ENCODE measurements around the gene KRTAP5-2. TPM values are rescaled to one million over a fixed set of nuclear protein-coding genes. Genes with fewer than 3 reads are reported as not detected.
"Not testable (repeated sequence)": the region's sequence is repeated elsewhere in the genome, so short reads cannot be mapped to it uniquely, and the experiment has no call there.

The KRTAP5-2 gene
- total RNA-seq, 2 experiments from 2014 or later: not detected

DNA sequence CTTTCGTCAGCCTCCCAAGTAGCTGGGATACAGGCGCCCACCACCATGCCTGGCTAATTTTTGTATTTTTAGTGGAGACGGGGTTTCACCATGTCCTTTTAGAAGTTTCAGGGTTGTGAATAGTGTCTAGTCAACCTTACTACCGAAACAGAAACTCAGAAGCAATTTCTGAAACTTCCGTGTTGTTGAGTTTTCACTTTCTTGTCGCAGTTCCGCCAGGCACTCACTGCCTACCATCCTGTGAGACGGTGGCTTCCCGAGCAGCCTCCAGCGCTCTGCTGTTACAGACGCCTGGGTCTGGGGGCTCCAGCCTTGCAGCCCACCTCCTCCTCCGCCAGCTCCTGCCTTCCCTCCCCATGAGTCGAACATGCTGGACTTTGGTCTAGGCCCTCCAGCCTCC, 7.8 kb upstream of the KRTAP5-2 start:
- not testable (repeated sequence) for H3K27ac Mint-ChIP-seq, H3K4me1 Mint-ChIP-seq, H3K9me3 Mint-ChIP-seq, H3K36me3 Mint-ChIP-seq, H3K4me3 Mint-ChIP-seq, DNase-seq
- H3K27me3 Mint-ChIP-seq: peaks cover 18% of the 10 kb centered on the region

DNA sequence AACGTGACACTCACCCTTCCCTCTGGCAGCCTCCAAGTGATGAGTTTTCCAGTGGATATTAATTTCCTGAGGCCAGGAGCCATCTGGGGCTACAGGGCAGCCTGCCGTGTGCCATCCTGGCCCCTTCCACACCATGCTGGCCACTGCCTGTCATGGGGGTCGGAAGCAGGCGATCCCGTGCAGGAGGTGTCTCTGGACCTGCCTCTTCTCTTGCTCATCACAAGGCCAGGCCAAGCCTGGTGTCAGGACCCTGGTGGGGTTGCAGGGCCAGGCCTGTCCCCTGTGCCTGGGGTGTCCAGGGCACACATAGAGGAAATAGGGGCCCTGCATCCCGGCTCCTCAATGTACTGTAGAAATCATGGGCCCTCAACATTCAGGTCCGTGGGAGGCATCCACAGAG, 6.6 kb upstream of the KRTAP5-2 start:
- Mint-ChIP-seq H3K4me3 (no peak overlapping the region), H3K27me3 (peaks cover 19% of the 10 kb centered on the region), H3K36me3 (no peaks in the 10 kb centered on the region), H3K27ac (no peak overlapping the region), H3K4me1 (no peaks in the 10 kb centered on the region), H3K9me3 (no peaks in the 10 kb centered on the region)
- DNase-seq: no peak

DNA sequence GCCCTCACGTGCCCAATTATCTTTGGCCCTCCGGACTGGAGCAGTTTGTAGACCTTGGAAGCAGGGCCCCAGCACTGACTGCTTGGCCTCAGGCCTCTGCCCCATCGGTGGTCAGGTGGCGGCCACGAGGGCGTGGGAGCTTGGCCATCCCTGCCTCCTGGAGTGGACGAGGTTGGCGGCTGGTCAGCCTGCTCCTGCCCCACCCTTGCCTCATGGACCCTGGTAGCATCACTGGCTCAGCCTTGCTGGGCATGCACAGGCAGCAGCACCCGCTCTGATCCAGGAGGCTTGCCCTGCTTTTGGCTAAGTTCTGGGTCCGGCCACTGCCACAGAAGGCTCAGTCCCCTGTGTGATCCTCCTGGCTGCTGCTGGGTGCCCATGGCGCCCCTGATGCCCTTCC, 6.1 kb upstream of the KRTAP5-2 start:
- Mint-ChIP-seq H3K4me3 (no peak overlapping the region), H3K9me3 (no peaks in the 10 kb centered on the region), H3K4me1 (no peaks in the 10 kb centered on the region), H3K36me3 (no peaks in the 10 kb centered on the region), H3K27ac (no peak overlapping the region), H3K27me3 (peaks cover 24% of the 10 kb centered on the region)
- DNase-seq: no peak

DNA sequence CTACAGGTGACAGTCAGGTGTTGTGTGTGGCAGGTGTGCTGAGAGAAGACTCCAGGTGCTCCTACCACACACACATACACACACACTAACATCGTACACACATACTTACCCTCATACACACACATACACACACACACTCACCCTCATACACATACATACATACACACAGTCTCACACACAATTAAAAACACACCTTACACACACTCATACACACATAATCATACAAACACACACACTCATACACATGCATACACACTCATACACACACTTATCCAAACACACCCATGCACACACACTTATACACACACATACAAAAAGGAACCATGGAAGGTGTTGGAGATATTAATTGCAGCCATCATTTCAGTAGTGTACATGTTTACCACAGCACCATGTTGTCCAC, 5.5 kb upstream of the KRTAP5-2 start:
- Mint-ChIP-seq H3K9me3 (no peaks in the 10 kb centered on the region), H3K27me3 (peaks cover 29% of the 10 kb centered on the region)

DNA sequence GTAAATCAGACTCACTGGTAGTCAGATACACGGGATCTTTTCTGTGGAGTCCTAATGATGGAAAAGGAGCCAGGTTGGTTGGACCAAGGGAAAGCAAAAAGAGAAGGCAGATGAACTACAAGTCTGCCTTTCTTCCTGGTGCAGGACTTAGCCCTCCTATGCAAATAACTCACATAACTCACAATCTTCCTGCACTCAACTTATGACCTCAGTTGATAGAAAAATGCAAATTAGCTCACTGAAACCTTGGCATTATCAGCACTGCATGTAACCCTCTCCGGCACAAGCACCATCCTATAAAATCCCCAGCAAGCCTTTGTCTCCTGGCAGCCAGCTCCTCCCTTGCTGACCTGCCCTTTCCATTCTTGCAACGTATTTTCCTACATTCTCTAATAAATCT, 3.6 kb upstream of the KRTAP5-2 start:
- H3K4me1 Mint-ChIP-seq, H3K9me3 Mint-ChIP-seq, H3K36me3 Mint-ChIP-seq, DNase-seq, H3K27ac Mint-ChIP-seq, H3K4me3 Mint-ChIP-seq: not testable (repeated sequence)
- peaks cover 31% of the 10 kb centered on the region for H3K27me3 Mint-ChIP-seq

More for the DNA sequence above, 5.5 kb upstream of the KRTAP5-2 start:
- H3K4me3 Mint-ChIP-seq: no peak overlapping the region
- H3K36me3 Mint-ChIP-seq: no peaks in the 10 kb centered on the region
- no peaks in the 10 kb centered on the region for H3K4me1 Mint-ChIP-seq
- no peak overlapping the region for H3K27ac Mint-ChIP-seq
- no peak for DNase-seq

DNA sequence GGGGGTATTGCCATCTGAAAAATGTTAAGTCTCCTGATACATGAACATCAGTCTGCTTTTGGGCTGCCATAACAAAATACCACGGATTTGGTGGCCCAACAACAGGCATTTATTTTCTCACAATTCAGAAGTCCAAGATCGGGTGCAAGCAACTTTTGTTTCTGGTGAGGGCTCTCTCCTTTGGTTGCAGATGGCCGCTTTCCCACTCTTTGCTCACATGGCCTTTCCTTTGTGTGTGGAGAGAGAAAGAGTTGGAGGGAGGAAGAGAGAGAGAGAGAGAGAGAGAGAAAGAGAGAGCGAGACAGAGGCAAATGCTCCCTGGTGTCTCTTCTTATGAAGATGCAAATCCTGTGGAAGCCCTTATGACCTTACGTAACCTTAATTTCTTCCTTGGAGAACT, 2.5 kb upstream of the KRTAP5-2 start:
- no peak overlapping the region for H3K27ac Mint-ChIP-seq

DNA sequence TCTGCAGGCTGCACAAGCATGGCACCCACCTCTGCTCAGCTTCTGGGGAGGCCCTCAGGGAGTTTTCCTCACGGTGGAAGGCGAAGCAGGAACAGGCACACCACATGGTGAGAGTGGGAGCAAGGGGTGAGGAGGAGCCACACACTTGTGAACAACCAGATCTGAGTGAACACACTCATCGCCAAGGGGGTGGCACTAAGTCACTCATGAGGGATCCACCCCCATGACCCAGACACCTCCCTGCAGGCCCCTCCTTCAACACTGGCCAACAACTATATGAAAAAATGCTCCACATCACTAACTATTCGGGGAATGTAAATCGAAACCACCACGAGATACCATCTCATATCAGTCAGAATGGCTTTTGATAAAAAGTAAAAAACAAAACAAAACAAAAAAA, 722 bp upstream of the KRTAP5-2 start:
- Mint-ChIP-seq H3K4me1 (peaks cover 4% of the 10 kb centered on the region), H3K36me3 (no peaks in the 10 kb centered on the region), H3K4me3 (no peak overlapping the region), H3K27me3 (peaks cover 54% of the 10 kb centered on the region), H3K27ac (no peak overlapping the region), H3K9me3 (no peaks in the 10 kb centered on the region)
- no peak for DNase-seq

More for the DNA sequence above, 2.5 kb upstream of the KRTAP5-2 start:
- DNase-seq: no peak
- Mint-ChIP-seq H3K36me3 (no peaks in the 10 kb centered on the region), H3K4me3 (no peak overlapping the region), H3K27me3 (peaks cover 39% of the 10 kb centered on the region), H3K9me3 (no peaks in the 10 kb centered on the region), H3K4me1 (peaks cover under 1% of the 10 kb centered on the region)

DNA sequence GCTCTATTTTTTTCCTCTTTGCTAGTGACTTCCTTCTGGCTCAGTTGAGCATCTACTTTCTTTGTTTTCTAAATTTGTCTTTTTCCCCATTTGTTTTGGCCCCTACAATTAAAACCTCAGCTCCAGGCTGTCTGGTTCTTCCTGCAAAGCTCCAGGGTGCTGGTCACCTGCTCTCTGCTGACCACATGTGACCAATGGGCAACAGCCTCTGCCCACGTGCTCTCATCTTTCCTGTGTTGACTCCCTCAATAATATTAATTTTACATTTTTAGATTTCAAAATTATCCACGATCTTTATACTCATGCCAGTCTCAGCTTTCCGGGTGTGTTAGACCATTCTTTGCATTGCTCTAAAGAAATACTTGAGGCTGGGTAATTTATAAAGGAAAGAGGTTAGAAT, 312 bp upstream of the KRTAP5-2 start:
- peaks cover 58% of the 10 kb centered on the region for H3K27me3 Mint-ChIP-seq
- H3K27ac Mint-ChIP-seq: not testable (repeated sequence)

DNA sequence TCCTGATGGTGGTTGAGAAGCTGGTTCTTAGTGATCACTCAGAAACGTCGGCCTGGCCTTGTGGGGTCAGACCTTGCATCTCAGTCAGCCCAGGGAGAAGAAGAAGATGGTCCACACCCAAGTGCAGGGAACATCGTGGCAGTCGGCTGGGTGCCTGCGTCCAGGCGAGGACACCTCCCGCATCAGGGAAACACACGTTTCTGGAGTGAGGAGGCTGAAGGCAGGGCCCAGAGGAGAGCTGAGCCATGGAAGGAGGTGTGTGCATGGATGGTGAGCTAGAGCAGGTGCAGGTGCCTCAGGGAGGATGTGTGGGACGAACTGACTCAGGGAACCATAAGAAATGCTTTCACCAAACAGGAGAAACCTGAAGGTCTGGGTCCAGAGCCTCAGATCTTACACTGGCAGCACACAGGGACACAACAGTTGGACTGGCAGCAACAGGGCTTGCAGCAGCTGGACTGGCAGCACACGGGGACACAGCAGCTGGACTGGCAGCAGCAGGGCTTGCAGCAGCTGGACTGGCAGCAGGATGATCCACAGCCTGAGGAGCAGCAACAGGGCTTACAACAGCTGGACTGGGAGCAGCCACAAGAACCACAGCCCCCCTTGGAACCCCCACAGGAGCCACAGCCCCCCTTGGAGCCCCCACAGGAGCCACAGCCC, 632 bp downstream of the KRTAP5-2 start:
- Mint-ChIP-seq H3K4me3 (no peak overlapping the region), H3K9me3 (no peaks in the 10 kb centered on the region), H3K27ac (no peak overlapping the region), H3K36me3 (no peaks in the 10 kb centered on the region), H3K27me3 (peaks cover 64% of the 10 kb centered on the region), H3K4me1 (peaks cover 4% of the 10 kb centered on the region)
- DNase-seq: no peak

More for the DNA sequence above, 312 bp upstream of the KRTAP5-2 start:
- not testable (repeated sequence) for H3K36me3 Mint-ChIP-seq, H3K4me1 Mint-ChIP-seq, H3K4me3 Mint-ChIP-seq, H3K9me3 Mint-ChIP-seq, DNase-seq

DNA sequence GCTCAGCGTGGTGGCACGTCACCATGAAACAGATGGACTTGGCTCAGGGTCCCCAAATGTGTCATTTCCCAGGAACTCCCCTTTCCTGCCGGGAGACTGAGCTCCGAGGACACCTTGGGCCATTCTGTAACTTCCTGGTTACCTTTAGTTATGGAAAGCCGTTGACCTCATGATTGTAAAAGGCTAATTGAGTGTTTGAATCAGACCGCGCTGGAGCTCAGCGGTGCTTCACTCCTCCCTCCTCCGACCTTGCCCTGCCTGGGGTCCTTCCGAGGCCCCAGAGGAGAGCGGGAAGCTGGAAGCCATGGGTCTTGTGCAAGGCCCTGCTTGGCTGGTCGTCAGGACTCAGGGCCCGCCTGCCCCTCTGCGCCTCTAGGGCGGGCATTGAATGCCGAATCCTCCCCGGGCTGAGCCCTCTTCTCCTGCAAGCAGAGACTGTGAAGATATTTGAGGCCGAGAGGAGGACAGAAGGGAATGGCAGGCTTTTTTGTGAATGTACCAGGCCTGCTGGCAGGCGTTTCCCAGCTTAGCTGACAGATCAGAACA, 1.4 kb downstream of the KRTAP5-2 start:
- not testable (repeated sequence) for H3K36me3 Mint-ChIP-seq, H3K9me3 Mint-ChIP-seq, H3K4me3 Mint-ChIP-seq, H3K27ac Mint-ChIP-seq, H3K4me1 Mint-ChIP-seq, DNase-seq
- peaks cover 69% of the 10 kb centered on the region for H3K27me3 Mint-ChIP-seq

DNA sequence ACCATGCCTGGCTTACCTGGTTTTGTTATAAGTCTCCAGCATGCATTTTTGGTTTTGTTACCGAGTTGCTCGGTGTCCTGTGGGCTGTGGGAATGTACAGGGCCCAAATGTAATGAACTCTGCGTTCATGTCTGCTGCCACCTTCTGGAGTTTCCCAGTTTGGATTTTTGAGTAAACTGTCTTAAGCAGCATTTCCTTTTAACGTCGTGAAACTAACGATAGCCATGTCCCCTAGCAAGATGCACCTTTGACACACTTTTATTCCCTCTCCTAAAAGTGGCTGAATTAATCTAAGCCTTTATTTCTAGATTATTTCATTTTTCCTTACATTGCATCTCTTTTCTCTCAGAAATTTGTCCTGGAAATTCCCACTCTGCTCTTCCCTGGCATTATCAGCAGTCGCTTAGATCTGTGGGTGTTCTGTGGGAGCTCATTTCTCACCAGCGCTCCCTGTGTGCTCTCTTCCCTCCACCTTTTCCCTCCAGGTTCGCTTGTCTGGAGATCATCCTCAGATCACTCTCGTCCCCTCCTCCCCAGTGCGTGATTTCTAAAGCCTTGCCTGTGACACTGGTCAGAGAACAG, 2.0 kb downstream of the KRTAP5-2 start:
- H3K4me1 Mint-ChIP-seq, H3K4me3 Mint-ChIP-seq, DNase-seq, H3K9me3 Mint-ChIP-seq, H3K27ac Mint-ChIP-seq, H3K36me3 Mint-ChIP-seq: not testable (repeated sequence)
- peaks cover 70% of the 10 kb centered on the region for H3K27me3 Mint-ChIP-seq

DNA sequence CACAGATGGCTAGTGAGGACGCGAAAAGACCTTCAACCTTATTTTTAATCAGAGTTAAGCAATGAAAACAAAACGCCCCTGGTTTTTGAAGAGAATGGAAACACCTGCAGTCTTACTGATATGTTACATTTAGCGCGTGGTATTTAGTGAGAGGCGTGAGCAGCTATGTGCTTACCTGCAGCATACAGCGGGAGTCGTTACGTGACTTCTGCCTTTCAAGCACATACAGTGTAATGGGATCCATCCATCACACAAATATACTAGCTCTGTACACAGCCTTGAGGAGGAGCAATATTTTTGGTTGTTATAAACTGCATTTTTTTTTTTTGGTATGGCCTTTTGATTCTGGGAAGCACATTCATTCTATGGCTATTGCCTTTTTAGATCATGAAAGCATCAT, 5.5 kb downstream of the KRTAP5-2 start:
- Mint-ChIP-seq H3K27me3 (peaks cover 60% of the 10 kb centered on the region), H3K36me3 (peaks cover 5% of the 10 kb centered on the region), H3K4me1 (peaks cover 9% of the 10 kb centered on the region), H3K9me3 (peaks cover 6% of the 10 kb centered on the region), H3K27ac (no peak overlapping the region), H3K4me3 (no peak overlapping the region)
- DNase-seq: no peak

DNA sequence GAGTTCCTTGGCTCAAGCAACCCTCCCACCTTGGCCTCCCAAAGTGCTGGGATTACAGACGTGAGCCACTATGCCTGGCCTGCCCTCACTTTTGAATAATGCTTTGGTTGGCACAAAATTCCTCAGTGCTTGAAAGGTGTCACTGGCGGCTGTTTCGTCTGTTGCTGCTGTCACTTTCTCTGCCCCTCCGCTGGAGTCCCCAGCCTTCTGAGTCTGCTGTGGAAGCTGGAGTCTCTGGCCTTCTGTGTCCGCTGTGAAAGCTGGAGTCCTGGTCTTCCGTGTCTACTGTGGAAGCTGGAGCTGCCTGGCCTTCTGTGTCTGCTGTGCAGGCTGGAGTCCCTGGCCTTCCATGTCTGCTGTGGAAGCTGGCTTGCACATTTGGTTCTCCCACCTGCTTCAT, 8.1 kb downstream of the KRTAP5-2 start:
- Mint-ChIP-seq H3K4me1 (peaks cover 8% of the 10 kb centered on the region), H3K4me3 (no peak overlapping the region), H3K27me3 (peaks cover 51% of the 10 kb centered on the region), H3K9me3 (peaks cover 6% of the 10 kb centered on the region), H3K36me3 (peaks cover 5% of the 10 kb centered on the region), H3K27ac (no peak overlapping the region)
- DNase-seq: no peak

DNA sequence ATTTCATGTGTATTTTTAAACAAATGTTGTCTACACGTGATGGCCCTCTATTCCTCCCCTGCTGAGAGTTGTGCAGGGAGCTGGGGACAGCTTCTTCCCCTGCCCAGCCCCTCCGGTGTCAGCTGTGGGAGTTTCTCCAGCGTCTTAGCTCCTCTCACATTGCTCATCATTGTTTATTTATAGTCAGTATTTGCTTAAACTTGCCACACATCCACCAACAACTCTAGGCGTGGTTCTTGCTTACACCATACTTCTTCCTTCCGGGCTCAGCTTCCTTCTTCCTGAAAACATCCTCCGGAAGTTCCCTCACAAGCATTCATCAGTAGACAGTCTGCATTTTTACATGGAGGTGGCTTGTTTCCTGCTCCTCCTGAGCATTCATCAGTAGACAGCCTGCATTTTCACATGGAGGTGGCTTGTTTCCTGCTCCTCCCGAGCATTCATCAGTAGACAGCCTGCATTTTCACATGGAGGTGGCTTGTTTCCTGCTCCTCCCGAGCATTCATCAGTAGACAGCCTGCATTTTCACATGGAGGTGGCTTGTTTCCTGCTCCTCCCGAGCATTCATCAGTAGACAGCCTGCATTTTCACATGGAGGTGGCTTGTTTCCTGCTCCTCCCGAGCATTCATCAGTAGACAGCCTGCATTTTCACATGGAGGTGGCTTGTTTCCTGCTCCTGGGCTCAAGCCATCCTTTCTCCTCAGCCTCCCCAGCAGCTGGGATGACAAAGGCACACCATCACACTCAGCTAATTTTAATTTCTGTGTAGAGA, 8.7 kb downstream of the KRTAP5-2 start:
- H3K9me3 Mint-ChIP-seq, H3K36me3 Mint-ChIP-seq, H3K4me1 Mint-ChIP-seq, DNase-seq: not testable (repeated sequence)
- H3K27ac Mint-ChIP-seq: peak overlapping the region; percentile 79
- peak overlapping the region; percentile 46 for H3K4me3 Mint-ChIP-seq
- peaks cover 46% of the 10 kb centered on the region for H3K27me3 Mint-ChIP-seq

DNA sequence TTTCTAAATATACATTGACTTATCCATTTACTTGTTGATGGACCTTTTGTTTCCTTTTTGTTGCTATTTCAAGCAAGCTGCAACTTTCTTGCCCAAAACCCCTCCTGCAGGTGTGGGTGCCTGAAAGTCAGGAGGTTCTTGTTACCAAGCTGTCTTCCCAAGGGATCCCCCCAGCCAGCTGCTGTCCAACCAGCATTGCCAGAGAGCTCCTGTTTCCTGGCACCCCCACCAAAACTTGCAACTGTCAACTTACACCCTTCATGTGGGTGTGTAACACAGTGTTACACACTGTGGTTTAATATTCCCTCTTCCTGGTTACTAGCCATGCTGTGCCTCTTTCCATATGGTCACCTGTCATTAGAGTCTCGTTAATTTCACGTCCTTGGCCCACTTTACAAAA, 11.4 kb downstream of the KRTAP5-2 start:
- DNase-seq: no peak
- peaks cover 5% of the 10 kb centered on the region for H3K36me3 Mint-ChIP-seq

More for the DNA sequence above, 11.4 kb downstream of the KRTAP5-2 start:
- Mint-ChIP-seq H3K27me3 (peaks cover 42% of the 10 kb centered on the region), H3K4me3 (no peak overlapping the region), H3K9me3 (peaks cover 6% of the 10 kb centered on the region), H3K4me1 (peaks cover 13% of the 10 kb centered on the region), H3K27ac (no peak overlapping the region)
